ENCODE results near the gene RAPGEF6.
"Not testable (repeated sequence)": the region's sequence is repeated elsewhere in the genome, so short reads cannot be mapped to it uniquely, and the experiment has no call there.

The RAPGEF6 gene, protein sequence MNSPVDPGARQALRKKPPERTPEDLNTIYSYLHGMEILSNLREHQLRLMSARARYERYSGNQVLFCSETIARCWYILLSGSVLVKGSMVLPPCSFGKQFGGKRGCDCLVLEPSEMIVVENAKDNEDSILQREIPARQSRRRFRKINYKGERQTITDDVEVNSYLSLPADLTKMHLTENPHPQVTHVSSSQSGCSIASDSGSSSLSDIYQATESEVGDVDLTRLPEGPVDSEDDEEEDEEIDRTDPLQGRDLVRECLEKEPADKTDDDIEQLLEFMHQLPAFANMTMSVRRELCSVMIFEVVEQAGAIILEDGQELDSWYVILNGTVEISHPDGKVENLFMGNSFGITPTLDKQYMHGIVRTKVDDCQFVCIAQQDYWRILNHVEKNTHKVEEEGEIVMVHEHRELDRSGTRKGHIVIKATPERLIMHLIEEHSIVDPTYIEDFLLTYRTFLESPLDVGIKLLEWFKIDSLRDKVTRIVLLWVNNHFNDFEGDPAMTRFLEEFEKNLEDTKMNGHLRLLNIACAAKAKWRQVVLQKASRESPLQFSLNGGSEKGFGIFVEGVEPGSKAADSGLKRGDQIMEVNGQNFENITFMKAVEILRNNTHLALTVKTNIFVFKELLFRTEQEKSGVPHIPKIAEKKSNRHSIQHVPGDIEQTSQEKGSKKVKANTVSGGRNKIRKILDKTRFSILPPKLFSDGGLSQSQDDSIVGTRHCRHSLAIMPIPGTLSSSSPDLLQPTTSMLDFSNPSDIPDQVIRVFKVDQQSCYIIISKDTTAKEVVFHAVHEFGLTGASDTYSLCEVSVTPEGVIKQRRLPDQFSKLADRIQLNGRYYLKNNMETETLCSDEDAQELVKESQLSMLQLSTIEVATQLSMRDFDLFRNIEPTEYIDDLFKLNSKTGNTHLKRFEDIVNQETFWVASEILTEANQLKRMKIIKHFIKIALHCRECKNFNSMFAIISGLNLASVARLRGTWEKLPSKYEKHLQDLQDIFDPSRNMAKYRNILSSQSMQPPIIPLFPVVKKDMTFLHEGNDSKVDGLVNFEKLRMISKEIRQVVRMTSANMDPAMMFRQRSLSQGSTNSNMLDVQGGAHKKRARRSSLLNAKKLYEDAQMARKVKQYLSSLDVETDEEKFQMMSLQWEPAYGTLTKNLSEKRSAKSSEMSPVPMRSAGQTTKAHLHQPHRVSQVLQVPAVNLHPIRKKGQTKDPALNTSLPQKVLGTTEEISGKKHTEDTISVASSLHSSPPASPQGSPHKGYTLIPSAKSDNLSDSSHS (N-terminal part only)

DNA sequence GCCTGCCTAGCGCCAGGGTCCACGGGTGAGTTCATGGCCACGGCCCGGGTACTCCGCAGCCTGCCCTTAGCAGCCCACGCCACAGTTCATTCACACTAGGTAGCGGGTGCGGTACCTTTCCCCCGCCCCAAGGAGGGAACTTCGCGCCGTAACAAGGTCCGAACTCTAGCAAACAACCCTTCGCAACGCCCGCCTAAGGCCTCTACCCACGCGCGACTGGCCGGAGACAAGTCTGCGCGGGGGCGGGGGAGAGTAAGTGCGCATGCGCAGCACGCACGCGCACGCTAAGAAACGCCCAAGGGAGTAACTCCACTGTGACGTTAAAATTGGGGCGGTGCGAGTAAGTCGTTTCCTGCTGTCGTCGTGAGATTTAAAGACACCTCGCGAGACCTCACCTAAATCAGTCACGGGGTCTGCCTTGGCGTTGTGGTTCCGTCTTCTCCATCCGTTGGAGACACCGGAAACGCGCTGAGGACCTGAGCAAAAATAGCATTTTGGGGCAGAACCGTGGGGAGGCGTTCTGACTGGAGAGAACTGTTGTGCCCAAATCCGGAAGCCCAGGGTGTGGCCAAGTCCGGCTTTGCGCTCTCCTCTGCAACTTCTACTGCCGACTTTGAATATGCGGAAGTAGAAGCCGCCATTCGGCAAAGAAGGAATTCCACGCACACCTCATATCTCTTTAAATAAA lies at the start of gene RAPGEF6:
Gene RAPGEF6, minus strand, starts transcription at position 234 of the 688 bp plus-strand sequence. Its CDS starts 199 bp downstream, at position 35.
- intact Hi-C loops (cut with DNase I): loop anchor here (2.0 to 10.0 kb wide), 4 partner anchors 43 to 370 kb away; partner anchors contain the start of gene FNIP1
- peak; percentile 92 to 99 (median 96) for DNase-seq

DNA sequence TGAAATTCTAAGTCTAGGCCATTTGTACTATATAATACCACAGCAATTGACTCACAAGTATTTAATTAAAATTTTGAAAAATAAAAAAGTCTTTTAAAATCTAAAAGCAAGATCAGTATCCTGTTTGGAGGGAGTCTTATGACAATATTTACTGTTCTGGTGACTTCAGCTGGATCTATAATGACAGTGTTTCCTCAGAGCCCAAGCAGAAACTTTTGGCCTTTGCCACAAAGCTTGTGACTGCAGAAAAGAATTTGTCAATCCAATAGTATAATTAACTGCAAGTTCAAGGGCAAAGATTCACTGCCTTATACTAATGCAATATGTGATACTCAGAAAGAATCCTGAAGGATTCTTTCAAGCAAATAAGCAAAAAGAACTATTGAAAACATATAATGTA lies 49.6 kb upstream of the RAPGEF6 start:
- no peak for DNase-seq
- intact Hi-C loops (cut with DNase I): no loop called here

DNA sequence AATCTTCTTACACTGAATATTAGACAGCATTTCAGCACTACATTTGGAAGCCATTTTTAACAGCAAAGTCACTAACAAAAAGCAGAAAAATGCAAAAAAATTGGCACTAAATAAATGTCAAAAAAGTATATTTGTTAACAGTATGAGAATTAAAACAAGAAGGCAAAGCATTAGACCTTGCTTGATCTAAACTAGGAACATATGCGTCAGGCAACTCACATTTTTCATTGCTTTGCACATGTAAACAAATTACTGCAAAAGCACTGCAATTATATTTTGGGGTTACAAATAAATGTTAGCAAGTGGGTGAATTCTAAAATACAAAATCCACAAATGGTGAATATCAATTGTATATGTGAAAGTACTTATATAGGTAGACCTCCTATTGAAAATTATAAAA lies 49.0 kb upstream of the RAPGEF6 start:
- DNase-seq: no peak
- intact Hi-C loops (cut with DNase I): no loop called here

DNA sequence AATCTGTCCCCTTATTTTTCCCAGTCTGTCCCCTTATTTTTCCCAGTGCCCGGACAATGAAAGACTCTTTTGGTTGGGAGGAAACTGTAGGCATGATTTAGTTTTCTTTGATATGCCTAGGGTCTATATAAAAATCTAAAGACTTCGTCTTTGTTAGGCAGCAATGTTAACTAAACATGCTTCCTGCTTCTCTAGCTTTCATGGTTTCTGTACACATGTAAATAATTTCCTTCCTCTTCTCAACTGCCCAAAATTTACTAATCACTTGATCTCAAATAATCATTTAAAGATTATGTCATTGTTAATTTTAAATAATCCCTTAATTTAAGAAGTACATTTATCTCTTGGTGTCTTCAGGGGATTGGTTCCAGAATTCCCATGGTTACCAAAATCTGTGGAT lies 47.8 kb upstream of the RAPGEF6 start:
- intact Hi-C loops (cut with DNase I): no loop called here
- no peak for DNase-seq

DNA sequence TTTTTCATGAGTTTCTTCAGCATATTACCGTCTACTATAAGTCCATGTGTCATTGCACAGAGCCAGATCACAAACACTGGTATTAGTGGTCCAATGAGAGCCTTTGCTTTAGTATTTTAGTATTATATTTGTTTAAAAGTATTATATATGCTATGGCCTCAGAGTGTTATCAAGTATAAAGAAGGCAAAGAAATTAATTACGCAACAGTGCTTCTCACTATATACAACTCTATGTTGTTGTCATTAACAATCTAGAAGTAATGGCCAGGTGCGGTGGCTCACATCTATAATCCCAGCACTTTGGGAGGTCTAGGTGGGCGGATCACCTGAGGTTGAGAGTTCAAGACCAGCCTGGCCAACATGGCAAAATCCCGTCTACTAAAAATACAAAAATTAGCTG lies 47.1 kb upstream of the RAPGEF6 start:
- intact Hi-C loops (cut with DNase I): no loop called here
- DNase-seq: no peak

DNA sequence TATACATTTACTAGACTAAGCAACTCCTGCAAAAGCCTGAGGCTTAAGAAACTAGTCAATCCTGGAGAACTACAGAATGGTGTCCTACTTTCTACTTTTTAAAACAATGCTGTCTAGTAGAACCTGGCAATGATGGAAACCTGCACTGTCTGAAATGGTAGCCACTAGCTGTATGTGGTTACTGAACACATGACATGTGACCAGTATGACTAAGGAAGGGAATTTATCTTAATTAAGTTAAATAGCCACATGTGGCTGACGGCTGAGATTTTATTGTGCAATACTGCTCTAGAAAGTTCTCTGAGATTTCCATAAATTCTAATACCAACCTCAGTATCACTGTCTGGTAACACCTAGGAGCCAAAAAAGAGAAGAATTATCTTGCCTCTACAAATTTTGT lies 44.9 kb upstream of the RAPGEF6 start:
- intact Hi-C loops (cut with DNase I): no loop called here
- DNase-seq: no peak

DNA sequence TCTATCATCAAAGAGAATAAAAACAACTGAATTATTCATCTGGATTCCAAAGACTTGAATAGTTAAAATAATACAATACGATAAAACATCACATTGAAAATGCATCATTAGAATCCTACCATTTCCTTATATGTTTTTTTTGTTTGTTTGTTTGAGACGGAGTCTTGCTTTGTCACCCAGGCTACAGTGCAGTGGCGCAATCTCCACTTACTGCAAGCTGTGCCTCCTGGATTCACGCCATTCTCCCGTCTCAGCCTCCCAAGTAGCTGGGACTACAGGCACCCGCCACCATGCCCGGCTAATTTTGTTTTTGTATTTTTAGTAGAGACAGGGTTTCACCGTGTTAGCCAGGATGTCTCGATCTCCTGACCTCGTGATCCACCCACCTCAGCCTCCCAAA lies 43.2 kb upstream of the RAPGEF6 start:
- DNase-seq; intact Hi-C loops (cut with DNase I): not testable (repeated sequence)

DNA sequence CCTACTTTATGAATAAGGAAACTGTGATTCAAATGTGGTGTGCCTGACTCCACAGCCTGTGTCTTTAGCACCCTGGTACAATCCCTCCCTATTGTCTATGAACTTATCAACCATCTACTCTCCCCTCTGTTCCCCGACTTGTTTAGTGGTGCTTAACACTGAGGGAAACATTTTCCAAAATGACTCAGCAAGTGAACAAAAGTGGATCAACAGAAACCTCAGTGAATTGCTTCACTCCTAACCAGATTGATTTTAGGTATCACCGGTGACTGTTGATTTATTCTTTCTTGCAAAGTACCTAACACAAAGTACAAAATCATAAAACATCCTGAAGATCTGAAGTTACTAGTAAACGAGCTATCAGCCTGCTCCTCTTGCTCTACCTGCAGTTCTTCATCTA lies 42.1 kb upstream of the RAPGEF6 start:
- intact Hi-C loops (cut with DNase I): no loop called here

DNA sequence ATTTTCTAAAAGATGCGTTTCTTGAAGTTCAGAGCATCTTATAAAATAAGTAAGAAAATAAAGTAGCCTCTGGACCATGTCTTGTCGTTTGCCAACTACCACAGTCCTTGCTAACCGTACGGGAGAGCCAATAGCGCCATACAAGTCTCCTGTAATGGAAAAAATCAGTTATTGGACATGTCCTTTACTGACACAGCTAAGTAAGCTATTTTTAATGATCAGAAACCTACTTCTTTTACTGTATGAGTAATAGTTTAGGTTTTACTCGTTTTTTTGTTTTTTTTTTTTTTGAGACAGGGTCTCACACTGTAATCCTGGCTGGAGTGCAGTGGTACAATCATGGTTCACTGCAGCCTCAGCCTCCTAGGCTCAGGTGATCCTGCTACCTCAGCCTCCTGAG lies 37.7 kb upstream of the RAPGEF6 start:
- intact Hi-C loops (cut with DNase I): no loop called here
- no peak for DNase-seq

More for the DNA sequence above, 42.1 kb upstream of the RAPGEF6 start:
- no peak for DNase-seq

DNA sequence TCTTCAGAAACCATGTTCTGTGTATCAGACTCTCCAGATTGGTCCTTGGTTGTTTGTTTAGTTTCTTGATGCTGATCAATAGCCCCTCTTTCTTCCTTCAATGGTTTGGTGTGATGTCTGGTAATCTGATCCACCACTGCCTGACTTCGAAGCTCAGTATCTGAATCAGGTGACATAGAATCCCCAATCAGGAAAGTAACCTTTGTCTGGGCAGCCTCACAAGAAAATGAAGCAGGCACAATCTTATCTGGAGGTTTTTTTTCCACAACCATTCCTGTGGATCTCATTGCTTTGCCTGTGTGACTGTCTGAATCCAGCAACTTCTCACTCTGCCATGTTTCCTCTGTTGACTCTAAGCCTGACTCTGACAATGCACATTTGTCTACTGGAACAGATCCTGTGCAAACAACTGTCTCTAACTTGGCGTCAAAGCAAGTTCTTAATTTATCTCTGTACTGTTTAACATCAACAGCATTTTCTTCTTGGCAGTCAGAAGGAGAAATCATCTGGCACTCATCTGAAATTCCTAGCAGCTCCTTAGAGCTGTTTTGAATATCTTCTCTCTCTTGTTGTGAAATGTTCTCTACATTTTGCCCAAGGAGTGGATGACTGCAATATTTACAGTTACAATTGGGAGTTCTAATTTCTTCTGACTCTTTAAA lies 37.1 kb upstream of the RAPGEF6 start:
- peak in 2 of 10 donors; percentile 8 to 23 for DNase-seq
- intact Hi-C loops (cut with DNase I): no loop called here

DNA sequence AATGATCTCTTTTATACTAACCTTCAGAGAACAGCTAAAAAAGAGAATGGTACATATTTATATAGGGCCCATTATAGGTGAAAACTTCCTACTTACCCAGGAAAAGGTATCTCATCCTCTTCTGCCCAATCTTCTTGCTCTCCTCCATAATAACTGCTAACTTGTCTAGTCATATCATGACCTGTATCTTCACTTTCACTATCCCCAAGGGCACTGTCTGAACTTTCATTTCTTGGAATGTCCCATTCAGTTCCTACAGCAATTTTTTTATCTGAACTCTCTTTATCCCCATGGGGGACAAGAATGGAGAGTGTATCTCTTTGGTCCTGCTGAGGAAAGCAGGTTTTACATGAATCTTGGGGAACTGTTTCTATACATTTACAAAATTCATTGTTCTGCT lies 36.4 kb upstream of the RAPGEF6 start:
- intact Hi-C loops (cut with DNase I): no loop called here
- DNase-seq: no peak

DNA sequence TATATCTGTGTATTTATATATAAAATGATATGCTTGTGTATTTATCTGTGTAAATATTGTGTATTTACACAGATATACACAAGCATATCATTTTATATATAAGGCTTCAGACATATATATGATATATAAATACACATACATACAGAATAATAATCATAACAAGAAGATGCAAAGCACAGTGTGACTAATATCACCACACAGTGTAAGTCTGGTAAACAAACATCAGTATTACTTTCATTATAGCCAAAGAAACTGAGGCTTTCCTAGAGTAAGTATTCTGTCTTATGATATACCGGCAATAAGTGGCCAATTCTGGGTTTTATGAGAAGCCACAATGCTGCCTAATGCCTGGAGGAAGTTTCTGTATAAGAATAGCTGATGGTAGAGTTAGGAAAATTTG lies 29.9 kb upstream of the RAPGEF6 start:
- intact Hi-C loops (cut with DNase I): no loop called here
- no peak for DNase-seq

DNA sequence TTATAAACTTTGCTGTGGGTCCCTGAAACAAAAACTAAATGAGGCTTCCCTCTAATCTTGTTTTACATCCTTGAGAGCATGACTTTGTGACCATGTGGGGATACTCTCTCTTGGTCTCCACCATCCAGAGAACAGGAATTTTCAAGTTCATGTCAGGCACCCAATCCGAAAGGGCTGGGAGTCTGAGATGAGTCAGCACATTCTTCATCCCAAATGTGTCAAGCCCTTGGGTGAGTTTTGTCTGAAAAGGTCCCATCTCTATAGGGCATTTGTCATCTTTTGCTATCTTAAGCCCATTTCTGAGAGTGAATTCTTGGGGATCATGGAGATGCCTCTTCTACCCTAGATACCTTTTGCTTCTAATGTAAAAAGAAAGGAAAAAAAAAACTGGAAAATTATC lies 26.9 kb upstream of the RAPGEF6 start:
- no peak for DNase-seq
- intact Hi-C loops (cut with DNase I): no loop called here

DNA sequence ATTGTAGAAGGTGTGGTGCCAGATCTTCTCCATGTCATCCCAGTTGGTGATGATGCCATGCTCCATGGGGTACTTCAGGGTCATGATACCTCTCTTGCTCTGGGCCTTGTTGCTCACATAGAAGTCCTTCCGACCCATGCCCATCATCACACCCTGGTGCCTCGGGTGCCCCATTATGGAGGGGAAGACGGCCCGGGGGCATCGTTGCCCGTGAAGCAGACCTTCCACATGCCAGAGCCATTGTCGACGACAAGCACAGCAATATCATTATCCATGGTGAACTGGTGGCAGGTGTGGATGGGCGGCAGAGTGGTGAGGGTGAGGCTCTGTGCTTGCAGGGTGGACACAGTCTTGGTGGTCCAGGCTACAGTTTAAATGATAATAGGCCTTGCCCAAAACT lies 24.8 kb upstream of the RAPGEF6 start:
- intact Hi-C loops (cut with DNase I): no loop called here
- DNase-seq: peak in 1 of 10 donors; percentile 45

DNA sequence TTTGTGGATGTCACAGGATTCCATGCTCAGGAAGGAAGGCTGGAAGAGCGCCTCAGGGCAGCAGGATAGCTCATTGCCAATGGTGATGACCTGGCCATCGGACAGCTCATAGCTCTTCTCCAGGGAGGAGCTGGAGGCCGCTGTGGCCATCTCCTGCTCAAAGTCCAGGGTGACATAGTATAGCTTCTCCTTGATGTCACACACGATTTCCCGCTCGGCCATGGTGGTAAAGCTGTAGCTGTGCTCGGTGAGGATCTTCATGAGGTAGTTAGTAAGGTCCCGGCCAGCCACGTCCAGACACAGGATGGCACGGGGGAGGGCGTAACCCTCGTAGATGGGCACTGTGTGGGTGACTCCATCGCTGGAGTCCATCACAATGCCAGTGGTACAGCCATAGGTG lies 24.3 kb upstream of the RAPGEF6 start:
- DNase-seq: no peak
- intact Hi-C loops (cut with DNase I): no loop called here

DNA sequence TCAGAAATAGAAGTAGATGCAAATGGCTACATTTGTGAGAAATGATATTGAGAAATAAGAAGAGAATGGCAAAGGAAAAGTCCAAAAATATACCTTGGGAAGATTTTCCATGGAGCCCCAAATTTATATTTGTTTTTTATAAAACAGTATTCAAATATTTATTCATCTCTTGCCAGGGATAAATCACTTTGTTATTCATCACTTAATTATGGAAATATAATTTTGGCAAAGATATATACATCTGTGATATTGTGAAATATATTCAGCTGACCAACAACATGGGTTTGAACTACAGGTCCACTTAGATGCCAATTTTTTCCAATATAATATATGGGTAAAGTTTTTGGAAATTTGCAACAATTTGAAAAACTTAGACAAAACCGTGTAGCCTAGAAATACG lies 19.7 kb upstream of the RAPGEF6 start:
- intact Hi-C loops (cut with DNase I): no loop called here
- DNase-seq: no peak

DNA sequence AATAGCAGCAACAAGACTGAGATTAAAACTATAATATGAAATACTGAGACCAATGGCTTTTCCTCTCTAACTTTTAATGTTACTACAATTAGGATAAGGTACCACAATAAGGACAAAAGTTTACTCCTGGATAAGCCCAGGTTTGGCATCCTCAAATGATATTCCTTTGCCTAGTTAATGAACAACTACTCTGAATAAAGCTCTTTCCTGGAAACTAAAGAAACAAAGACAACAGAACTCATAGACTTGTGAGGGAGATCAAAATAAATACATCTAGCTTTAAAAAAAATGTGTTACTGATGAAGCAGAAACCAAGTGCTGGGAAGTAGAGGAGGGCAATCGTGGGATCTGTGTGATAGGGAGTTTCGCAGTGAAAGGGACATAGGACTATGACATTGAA lies 19.3 kb upstream of the RAPGEF6 start:
- intact Hi-C loops (cut with DNase I): no loop called here
- DNase-seq: no peak

DNA sequence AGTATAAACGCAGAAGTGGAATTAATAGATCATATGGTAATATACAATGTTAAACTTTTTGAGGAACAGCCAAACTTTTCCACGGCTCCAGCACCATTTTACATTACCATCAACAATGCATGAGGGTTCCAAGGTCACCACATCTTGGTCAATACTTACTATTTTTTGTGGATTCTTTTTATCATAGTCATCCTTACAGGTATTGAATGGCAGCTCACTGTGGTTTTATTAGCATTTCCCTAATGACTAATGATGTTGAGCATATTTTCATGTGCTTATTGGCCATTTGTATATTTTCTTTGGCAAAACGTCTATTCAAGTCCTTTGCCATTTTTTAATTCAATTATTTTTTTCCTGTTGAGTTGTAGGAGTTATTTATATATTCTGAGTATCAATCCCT lies 14.1 kb upstream of the RAPGEF6 start:
- intact Hi-C loops (cut with DNase I): no loop called here
- DNase-seq: no peak

DNA sequence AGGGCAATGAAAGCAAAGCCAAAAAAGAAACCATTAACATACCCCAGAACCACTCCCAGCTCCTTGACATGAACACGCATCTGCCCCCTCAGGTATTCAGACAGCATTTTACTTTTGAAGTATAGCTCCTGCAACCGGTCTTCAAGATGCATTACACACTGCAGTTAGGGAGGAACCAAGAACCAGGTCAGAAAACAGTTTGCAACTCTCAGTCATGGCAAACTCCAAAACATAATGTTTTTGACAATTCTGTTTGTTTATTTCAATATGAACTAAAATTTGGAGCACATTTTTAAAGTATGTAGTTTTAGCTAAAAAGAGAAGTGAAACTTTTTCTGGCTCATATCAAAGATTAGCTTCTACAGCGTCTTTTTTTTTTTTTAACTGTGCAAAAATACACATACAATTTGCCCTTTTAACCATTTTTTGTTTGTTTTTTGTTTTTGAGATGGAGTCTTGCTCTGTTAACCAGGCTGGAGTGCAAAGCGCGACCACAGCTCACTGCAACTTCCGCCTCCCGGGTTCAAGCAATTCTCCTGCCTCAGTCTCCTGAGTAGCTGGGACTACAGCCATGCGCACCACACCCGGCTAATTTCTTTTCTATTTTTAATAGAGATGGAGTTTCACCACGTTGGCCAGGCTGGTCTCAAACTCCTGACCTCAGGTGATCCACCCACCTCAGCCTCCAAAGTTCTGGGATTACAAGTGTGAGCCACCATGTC lies 12.2 kb upstream of the RAPGEF6 start:
- no peak for DNase-seq
- intact Hi-C loops (cut with DNase I): no loop called here

Measured in posterior cingulate gyrus (tissue), 11 donors.